HUDEP-2 (cell line): Measurements from ENCODE around the gene KANSL1.

Experiments used
- DNase-seq, 76 experiments: peaks; one replicate each; lab custom pipeline; 2025; ENCODE audit not compliant: unreplicated experiment in 76 of 76; lab: John Stamatoyannopoulos, UW

The KANSL1 gene

DNA sequence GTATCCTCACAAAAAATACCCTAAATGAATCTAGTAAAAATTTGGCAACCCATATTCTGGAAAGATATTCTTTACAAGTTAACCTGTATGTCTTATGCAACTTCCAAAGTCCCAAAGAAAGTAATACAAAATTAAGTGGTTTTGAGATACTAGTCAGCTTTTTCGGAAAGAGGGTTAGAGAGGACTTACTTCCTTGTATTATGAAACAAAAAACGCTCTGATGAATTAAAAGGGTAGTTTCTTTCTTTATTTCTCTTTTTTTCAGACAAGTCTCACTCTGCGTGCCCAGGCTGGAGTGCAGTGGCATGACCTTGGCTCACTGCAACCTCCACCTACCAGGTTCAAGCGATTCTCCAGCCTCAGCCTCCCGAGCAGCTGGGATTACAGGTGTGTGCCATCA is 51.6 kb downstream of the KANSL1 start:
- no peak for DNase-seq

GRCh38 chr17:46140645-46141197 is 52.5 kb downstream of the KANSL1 start:
- no peak for DNase-seq

DNA sequence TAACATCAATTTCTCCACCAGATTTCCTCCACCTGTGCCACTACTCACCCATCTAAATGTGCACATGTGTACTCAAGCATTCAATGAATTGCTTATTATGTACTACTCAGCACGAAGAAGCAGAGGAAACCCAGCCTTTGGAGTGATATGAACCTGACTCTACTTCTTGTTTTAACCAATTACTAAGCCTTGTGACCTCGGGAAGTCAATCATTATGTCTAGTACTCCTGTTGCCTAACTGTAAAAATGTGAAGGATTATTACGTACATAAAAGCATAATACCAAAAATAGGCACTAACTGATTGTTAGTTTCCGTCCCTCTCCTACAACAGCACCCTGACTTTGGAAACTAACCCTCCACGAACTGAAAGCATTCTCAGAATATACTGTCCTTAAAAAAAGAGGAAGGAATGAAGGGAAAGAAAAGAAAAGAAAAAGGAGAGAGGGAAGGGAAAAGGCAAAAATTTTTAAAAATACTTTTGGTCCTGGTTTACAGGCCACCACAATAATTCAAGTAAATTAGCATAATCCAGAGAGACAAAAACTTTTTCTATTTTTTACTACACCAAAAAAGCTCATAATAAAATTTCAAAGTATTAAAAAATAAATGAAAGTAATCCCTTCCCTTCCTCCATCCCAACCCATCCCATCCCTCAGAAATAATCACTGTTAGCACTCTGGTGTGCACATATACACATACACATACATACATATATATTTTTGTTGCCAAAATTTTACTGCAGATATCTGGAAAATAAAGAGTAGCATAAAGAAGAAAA is 53.6 kb downstream of the KANSL1 start:
- DNase-seq, result no peak

GRCh38 chr17:46138473-46138872 is 54.8 kb downstream of the KANSL1 start:
- no peak for DNase-seq

DNA sequence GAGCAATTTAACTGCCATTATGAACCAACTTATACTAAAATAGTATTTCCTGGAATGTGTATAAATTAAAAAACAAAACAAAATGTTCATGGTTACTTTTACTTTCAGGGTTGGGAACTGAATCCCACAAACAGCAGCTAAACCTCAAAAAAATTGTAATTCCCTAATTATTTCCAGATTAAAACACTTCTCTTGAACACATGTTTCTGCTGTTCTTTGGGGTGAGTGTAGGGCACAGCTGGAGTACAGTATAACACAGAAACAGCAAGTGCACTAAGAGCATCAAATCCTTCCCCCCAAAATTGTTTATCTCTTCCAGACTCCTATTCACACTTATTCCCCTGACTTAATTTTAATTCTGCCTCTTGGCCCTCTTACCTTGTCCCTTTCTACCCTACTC is 56.4 kb downstream of the KANSL1 start:
- no peak for DNase-seq

- no peak for DNase-seq
These were observed 57.2 kb downstream of the KANSL1 start for GRCh38 chr17:46135879-46136563.

- DNase-seq, result no peak
These were observed 58.0 kb downstream of the KANSL1 start for GRCh38 chr17:46135126-46135812.

GRCh38 chr17:46129302-46129701 is 63.9 kb downstream of the KANSL1 start:
- DNase-seq, result no peak

DNA sequence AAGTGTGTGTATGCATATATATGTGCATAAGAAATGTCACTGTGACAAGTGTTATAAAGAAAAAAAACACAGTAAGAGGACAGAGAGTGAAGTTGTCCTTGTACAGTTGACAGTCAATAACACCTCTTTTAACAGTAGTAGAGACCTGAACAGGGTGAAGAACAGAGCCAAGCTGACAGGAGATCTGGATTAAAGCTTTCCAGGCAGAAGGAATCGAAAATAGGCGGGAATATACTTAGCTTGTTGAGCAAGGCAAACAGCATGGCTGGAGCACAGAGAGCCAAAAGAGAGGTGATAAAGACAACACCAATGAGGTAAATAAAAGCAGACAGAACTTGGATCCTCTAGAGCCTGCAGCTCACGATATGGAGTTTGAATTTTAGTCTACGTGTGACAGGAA is 64.8 kb downstream of the KANSL1 start:
- DNase-seq, result no peak

GRCh38 chr17:46127524-46127923 is 65.7 kb downstream of the KANSL1 start:
- DNase-seq, result no peak

DNA sequence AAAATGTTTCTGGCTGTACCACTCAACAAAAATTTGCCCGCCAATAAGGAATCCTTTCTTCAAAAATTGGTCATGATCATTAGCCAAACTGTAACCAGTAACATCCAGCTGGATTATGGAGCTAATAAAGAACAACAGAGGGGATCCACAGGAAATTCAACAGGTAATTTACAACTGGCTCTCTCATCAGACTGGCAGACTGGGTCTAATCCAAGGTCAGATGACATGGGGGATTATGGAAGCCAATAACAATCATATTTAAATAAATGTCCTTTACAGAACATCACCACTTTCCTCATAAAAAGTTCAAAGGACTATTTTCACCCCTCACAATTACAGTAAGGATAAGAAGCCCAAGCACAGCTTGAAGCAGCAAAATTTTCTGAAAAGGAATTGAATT is 66.4 kb downstream of the KANSL1 start:
- DNase-seq, result no peak

DNA sequence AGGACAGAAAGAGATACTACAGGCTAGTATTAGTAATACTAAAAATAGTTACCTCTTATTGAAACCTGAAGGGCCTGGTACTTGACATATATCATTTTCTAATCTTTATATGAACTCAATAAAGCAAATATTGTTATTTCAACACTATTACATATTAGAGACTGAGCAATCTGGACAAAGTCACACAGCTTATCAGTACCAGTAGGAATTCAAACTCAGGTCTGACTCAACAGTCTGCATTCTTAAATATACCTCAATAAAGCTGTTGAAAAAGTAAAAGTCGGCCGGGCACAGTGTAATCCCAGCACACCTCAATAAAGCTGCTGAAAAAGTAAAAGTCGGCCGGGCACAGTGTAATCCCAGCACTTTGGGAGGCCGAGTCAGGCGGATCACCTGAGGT is 67.4 kb downstream of the KANSL1 start:
- no peak for DNase-seq

DNA sequence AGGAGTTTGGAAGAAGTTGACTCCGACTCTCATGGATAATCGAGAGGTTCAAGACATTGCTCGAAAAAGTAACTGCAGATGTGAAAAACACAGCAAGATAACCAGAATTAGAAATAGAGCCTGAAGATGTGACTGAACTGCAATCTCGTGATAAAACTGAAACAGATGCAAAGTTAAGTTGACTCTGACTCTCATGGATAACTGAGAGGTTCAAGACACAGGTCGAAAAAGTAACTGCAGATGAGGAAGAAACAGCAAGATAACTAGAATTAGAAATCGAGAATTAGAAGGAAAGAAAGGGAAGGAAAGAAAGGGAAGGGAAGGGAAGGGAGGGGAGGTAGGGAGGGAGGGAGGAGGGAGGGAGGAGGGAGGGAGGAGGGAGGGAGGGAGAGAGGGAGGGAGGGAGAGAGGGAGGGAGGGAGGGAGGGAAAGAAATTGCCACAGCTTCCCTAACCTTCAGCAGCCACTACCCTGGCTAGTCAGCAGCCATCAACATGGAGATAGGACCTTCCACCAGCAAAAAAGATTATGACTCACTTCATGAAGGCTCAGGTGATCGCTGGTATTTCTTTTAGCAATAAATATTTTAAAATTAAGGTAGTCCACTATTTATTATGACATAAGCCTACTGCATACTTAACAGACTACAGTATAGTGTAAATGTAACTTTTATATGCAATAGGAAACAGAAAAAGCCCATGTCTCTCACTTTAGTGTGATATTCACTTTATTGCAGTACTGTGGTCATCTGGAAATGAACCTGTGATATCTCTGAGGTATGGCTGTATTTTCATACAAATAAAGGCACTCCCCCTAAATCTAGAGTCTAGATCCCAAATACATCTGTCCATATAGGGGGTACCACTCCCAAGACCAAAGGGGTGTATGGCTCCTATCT is 68.3 kb downstream of the KANSL1 start:
- DNase-seq, result no peak

- no peak for DNase-seq
These were observed 69.6 kb downstream of the KANSL1 start for GRCh38 chr17:46123607-46124006.

- no peak for DNase-seq
These were observed 70.8 kb downstream of the KANSL1 start for GRCh38 chr17:46122486-46122871.

GRCh38 chr17:46121841-46122485 is 71.3 kb downstream of the KANSL1 start:
- no peak for DNase-seq

DNA sequence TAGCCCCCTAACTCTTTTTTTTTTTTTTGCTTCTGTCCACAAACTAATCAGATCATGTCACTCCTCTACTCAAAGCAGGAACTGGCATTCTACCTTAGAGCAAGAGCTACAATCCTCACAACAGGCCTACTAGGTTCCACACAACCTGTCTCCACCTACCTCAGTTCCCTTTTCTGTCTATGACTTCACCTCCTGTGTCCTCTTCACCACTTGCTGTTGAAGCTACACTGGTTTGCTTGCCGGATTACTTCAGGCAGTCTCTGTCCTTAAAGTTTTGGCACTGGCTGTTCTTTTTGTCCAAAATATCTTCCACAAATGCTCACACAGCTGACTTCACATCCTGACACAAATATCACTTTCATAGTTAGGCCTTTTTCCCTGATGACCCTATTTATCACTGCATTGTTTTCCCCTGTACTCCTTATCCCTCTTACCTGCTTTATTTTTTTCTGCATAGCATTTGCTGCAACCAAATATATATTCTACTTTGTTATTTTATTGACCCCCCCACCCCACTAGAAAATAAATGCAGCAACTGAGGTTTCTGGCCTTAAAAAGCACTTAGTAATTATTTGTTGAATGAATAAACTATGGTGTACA is 72.0 kb downstream of the KANSL1 start:
- no peak for DNase-seq

DNA sequence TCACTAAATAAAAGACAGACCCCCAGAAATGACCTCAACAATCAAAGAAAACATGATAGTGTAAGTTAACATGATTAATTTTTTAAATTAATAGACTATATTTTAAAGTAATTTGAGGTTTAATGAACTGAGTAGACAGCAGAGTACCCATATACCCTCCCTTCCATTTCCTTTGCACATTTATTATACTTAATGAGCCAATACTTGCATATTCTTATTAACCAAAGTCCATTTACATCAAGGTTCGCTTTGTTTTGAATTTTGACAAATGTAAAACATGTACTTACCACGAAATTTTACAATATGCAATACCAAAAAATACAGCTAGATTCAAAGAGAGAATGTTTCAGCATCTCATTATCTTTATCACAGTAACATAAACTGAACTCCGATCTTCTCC is 72.7 kb downstream of the KANSL1 start:
- no peak for DNase-seq

- no peak for DNase-seq
These were observed 73.2 kb downstream of the KANSL1 start for GRCh38 chr17:46120078-46120477.

DNA sequence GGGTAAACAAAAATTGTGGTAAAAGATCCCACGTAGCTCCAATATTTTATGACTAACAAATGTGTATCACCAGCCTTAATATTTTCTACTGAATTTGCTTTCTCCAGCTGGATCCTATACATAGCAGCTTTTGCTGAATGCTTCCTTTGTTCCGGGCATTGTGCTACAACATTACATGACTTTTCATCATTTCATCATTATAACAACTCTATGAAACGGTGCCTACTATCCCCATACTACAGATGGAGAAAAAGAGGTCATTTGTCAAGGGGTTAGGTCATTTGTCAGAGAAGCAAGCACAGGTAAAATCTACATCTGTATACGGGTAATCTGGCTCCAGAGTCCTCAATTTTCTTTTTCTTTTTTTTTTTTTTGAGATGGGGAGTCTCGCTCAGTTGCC is 74.3 kb downstream of the KANSL1 start:
- DNase-seq, result no peak
